Umbilical cord (tissue), 2 donors: ENCODE data around the gene STARD3. TPM values are rescaled to one million over a fixed set of nuclear protein-coding genes. Genes with fewer than 3 reads are reported as not detected.
A peak's percentile ranks its signal among the peaks of the same experiment; 100 is the strongest.

Source experiments
- DNase-seq: peaks from one replicate; pipeline ENCODE4 v3.0.0-alpha.2; 2015; ENCODE audit warnings: low spot score
- total RNA-seq: library from RNA; depleted of rRNA; stranded (reverse); fragments of >200 nt; gene quantifications from one replicate; pipeline ENCODE4 v1.2.3, GENCODE V29; 2014; ENCODE audit warnings: low replicate concordance; ENCODE audit not compliant: insufficient read depth

STARD3 gene
- total RNA-seq, 1 donor from 2014 or later: 20.5 TPM

DNA sequence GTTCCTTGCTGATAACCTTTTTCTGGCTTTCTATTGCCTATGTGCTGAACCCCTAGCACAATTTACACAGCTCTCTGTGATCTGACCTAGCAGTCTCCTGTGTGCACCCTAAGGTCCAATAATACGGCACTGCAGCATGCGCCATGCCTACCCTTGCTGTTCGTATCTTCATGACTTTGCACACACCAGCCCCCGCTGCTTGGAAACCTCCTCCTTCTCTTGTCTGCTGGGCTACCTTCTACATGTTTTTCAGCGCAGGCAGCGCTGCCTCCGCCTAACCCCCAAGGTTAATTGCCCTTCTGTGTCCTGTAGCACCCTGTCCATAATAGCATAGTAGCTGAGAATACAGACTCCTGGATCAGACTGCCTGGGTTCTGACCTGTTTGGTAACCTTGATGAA is 1.4 kb downstream of the STARD3 start:
- no peak for DNase-seq

DNA sequence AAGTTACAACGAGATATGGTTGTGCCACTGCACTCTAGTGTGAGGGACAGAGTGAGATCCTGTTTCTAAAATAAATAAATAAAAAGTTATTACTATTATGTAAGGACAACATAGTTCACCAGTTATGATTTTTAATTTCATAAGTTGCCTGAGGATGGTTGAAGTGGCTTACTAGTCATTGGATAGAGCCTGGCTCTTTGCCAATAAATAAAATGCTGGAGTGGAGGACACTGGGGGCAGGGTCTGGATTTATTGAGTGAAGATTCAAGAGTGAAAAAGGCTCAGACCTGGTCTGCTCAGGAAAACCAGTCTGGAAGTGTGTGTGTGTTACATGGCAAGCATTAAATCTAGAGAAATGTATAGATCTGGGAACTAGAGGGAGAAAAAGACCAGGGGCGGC is 2.1 kb downstream of the STARD3 start:
- DNase-seq: no peak

GRCh38 chr17:39639566-39640458 is 2.9 kb downstream of the STARD3 start:
- no peak for DNase-seq

DNA sequence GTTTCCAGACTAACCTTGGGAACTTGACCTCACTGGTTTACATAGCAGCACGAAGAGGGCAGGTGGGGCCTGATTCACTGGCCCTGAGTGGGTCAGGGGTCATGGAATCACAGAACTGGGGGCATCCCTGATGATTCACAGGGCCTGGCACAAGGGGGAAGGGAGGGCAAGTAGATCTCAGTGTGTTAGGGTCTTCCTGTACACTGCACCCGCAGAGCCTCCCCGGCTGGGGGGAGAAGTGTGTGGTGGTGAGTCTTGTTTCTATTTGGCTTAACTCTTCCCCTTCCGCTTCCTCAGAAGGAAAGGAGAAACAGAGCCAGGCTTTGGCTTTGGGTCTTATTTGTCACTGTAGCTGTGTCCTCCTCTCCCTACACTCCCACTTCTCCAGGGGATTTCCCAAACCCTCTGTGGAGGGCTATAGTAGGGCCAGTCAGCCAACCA is 3.7 kb downstream of the STARD3 start:
- no peak for DNase-seq

DNA sequence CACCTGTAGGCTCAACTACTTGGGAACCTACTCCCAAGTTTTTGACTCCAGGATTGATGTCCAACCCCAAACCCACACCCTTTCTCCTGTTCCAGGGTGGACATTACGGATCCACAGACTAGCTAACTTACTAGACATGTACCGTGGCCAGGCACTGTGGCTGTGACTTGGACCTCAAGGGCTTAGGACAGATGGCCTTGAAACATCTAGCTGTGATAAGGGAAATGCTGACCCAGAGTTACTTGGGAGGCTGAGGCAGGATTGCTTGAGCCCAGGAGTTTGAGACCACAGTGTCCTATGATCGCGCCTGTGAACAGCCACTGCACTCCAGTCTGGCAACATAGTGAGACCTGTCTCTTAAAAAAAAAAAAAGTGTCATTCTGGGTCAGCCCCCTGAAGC is 4.2 kb downstream of the STARD3 start:
- DNase-seq: no peak

GRCh38 chr17:39641883-39642282 is 4.9 kb downstream of the STARD3 start:
- no peak for DNase-seq

DNA sequence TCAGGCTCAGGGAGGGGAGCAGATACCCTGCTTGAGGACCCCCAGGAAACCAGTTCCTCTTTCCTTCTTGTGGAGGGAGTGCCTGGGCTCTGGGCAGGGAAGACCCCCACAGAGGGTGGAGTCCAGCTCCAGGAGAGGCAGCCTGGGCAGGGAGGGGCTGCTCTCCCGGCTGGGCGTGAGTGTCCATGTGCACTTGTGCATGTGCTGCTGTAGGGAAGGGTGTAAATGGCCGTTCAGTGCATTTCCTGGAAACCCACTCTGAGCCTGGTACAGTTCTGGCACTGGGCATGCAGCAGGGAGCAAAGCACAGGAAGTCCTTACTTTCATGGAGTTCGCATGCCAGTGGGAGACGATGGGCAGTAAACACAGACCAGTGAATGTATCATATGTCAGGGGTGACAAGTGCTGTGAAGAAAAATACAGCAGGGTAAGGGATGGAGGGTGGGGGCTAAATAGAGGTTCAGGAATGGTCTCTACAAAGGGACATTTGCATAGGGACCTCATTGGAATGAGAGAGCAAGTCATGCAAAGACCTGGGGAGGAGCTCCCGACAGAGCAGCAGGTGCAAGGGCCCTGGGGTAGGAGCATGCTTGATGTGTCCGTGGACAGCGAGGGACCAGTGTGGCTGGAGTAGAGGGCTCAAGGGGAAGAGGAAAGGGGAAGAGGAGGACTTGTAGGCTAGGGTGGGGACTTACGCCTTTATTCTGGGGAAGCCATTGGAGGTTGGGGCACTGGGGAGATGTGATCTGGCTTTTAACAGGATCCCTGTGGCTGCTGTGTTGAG is 5.5 kb downstream of the STARD3 start:
- DNase-seq: no peak

DNA sequence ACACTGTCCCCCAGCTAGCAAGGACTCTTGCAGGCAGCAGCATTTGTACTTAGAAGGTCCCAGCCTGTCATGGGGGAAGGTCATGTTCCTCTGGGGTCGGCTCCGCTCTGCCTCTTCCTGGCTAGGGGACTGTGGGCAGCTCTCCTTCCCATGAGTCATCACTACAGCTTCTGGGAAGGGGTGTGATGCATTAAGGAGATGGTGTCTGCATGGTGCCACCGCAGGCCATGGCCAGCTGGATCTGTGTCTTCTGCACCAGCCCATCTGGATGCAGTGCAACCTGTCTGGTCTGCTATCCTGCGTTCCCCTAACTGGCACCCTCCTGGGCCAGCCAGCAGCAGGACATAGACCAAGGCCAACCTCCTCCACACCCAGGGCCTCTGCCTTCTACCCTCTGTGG is 6.3 kb downstream of the STARD3 start:
- no peak for DNase-seq

DNA sequence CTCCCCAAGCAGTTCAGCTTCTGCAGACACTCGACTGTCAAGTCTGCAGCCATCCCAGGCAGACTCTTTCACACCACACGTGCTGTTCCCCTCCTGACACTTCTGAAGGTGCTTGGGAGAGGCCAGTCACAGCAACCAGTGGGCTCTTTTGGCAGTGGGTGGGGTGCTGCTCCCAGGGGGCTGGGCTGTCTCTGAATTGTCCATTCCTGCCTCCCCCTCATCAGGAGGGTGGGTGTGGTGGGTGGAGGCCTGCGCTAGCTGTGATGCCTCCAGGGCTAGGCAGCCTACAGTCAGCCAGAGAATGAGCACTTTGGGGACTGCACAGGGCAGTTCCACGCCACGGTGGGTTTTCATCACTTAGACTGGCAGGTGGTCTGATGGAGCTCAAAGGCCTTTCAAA is 10.3 kb downstream of the STARD3 start:
- no peak for DNase-seq

- no peak for DNase-seq
These were observed 11.8 kb downstream of the STARD3 start for GRCh38 chr17:39648616-39649366.

DNA sequence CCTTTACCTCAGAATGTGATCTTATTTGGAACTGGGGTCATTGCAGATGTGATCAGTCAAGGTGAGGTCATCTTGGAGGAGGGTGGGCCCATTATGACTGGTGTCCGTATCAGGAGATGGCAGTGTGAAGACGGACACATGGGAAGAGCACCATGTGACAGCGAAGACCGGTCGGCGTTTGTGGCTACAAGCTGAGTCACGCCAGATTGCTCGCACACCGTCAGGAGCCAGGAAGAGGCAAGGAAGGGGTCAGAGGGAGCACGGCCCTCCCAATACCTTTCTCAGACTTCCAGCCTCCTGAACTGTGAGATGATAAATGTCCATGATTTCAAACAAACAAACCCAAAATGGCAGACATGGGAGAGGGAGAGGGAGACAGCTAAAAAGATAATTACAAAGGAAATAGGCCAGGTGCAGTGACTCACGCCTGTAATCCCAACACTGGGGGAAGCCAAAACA is 13.2 kb downstream of the STARD3 start:
- DNase-seq: no peak

- no peak for DNase-seq
These were observed 15.1 kb downstream of the STARD3 start for GRCh38 chr17:39651923-39652586.

DNA sequence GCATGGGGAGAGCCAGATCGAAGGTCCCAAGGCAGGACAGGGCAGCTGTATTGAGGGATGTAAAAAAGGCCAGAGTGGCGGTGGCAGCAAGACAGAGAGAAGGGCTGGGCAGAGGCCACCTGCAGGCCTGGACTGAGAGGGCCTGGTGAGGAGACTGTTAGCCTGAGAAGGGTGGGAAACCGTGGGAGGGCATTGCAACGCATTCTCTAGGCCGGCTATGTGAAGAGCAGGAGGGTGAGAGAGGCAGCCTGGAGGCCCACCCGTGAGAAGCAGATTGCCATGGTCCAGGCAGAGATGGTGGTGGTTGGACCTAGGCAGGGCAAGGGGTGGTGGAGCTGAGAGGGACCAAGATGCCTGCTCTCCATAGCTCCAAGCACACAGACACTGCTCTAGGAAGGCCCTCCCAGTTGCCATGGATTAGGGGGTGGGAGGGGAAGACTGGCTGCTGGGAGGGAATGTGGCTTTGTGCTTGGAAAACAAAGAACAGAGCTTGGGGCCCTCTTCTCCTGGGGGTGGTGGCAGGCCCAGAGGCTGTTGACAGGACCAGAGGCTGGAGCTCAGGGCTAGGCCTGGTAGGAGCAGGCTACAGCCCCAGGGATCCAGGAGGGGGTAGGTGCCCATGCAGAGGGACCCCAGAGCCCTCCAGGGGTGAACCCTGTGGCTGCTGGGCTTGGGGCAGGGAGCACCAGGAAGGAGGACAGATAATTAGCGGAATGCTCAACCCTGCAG is 15.8 kb downstream of the STARD3 start:
- DNase-seq: peak; percentile 75

- no peak for DNase-seq
These were observed 16.3 kb downstream of the STARD3 start for GRCh38 chr17:39653316-39653661.

DNA sequence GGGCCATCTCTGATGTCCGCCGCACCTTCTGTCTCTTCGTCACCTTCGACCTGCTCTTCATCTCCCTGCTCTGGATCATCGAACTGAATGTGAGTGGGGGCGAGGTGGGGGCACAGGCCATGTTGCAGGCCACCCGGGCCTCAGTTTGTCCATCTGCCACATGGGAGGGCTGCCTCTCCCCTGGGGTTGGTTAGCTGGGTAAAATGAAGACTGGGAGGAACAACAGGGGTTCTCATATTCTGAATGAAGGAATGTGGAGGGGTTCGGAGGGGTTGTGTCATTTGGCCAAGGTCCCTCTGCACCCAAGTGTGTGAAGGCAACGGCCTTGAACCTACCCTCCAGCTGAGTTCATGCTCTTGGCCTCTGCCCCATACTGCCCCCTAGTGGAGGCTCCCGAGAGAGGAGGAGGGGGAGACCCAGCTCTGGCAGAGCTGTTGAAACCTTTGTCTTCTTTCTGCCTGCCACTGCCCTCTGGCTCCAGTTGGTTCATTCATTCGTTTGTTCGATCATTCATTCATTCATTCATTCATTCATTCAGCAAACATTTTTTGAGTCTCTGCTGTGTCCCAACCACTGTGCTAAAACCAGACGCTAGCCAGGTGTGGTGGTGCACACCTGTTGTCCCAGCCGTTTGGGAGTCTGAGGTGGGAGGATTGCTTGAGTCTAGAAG is 16.9 kb downstream of the STARD3 start:
- no peak for DNase-seq

DNA sequence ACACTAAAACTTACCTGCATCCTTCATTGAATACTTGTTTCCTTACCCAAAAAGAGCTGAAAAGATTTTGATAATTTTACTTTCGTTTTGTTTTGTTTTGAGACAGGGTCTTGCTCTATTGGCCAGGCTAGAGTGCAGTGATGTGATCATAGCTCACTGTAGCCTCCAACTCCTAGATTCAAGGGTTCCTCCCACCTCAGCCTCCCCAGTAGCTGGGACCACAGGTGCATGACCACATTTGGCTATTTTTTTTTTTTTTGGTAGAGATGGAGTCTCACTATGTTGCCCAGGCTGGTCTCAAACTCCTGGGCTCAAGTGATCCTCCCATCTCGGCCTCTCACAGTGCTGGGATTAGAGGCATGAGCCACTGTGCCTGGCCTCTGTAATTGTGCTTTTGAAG is 18.2 kb downstream of the STARD3 start:
- no peak for DNase-seq

GRCh38 chr17:39658346-39658745 is 21.4 kb downstream of the STARD3 start:
- DNase-seq: no peak

- no peak for DNase-seq
These were observed 21.8 kb downstream of the STARD3 start for GRCh38 chr17:39658760-39659159.

DNA sequence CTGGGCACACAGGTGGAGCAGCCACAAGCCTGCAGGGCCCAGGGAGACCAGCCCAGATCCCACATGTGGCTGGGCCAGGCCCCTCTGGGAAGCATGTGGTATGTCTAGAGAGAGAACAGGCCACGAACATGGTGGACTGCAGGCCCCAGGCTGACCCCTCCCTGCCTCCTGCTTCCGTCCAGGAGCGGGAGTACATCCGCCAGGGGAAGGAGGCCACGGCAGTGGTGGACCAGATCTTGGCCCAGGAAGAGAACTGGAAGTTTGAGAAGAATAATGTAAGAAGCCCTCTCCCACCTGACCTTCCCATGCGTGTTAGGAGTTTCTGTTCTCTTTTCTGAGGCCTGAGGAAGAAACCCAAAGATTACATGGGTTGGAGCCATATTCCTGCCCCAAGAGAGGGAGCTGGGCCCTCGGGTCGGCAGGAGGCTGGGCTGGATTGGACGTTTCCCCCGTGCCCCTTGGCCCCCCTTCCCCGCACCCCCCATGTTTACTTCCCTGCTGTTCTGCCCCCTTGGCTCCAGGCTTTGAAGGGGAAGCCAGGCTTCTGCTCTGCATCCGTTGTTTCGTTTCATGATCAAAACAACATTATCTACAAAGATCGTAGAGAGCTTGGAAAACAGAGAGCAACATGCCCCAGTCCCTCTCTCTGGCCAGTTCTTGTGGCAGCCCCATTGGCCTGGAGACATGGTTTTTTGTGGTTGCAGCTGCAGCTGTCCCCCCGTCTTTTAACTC is 22.5 kb downstream of the STARD3 start:
- DNase-seq: no peak

DNA sequence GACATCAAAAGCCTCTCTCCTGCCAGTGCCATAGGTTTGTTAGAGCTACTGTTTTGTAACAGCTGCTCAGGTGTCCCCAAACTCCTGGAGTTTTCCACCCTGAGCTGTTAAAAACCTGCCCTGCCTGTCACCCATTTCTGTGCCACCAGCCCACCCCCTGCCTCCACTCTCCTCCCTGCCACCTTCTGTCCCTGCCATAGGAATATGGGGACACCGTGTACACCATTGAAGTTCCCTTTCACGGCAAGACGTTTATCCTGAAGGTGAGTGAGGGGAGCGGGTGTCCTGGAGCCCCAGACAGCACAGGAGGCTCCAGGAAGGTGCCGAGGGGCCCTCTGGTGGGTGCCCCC is 23.0 kb downstream of the STARD3 start:
- no peak for DNase-seq
